ENCODE results near the gene EEIG2. TPM values are rescaled to one million over a fixed set of nuclear protein-coding genes. Genes with fewer than 3 reads are reported as not detected.

The EEIG2 gene
- total and polyA plus RNA-seq, 2 of the 13 experiments (the other 11 are each of a cell fraction or from before 2014, with no cell fraction given), result 0.90 to 3.2 TPM

- TF ChIP-seq GZF1 (CRISPR knock-in tag; IDR thresholded peaks at IDR 0.05) (no peak), ZNF572 (CRISPR knock-in tag; IDR thresholded peaks at IDR 0.05) (no peak), MED8 (CRISPR knock-in tag; IDR thresholded peaks at IDR 0.05; ENCODE audit: insufficient replicate concordance) (no peak), ZNF414 (CRISPR knock-in tag; IDR thresholded peaks at IDR 0.05) (no peak), PITX1 (CRISPR knock-in tag; IDR thresholded peaks at IDR 0.05) (no peak), RXRB (CRISPR knock-in tag; IDR thresholded peaks at IDR 0.05; ENCODE audit: borderline replicate concordance) (no peak)
- TF ChIP-seq, protein P1, sequence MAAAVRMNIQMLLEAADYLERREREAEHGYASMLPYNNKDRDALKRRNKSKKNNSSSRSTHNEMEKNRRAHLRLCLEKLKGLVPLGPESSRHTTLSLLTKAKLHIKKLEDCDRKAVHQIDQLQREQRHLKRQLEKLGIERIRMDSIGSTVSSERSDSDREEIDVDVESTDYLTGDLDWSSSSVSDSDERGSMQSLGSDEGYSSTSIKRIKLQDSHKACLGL (CRISPR knock-in tag; IDR thresholded peaks at IDR 0.05), result no peak
- TF ChIP-seq, protein P2, sequence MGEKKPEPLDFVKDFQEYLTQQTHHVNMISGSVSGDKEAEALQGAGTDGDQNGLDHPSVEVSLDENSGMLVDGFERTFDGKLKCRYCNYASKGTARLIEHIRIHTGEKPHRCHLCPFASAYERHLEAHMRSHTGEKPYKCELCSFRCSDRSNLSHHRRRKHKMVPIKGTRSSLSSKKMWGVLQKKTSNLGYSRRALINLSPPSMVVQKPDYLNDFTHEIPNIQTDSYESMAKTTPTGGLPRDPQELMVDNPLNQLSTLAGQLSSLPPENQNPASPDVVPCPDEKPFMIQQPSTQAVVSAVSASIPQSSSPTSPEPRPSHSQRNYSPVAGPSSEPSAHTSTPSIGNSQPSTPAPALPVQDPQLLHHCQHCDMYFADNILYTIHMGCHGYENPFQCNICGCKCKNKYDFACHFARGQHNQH (CRISPR knock-in tag; IDR thresholded peaks at IDR 0.05), result no peak
These were observed 33.5 kb downstream of the EEIG2 start (continued) for GRCh38 chr1:108593448-108593847.

DNA sequence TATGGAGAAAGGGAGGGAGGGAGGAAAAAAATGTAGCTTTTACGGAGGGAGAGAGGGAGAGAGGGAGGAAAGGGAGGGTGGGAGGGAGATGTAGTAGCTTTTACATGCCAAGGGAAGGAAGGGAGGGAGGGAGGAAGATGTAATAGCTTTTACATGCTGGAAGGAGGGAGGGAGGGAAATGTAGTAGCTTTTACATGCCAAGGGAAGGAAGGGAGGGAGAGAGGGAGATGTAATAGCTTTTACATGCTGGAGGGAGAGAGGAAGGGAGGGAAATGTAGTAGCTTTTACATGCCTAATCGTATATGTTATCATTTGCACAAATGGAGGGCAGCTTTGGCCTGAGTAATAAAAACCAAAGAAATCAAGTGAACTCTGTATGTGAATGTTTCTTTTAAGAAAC lies 35.6 kb downstream of the EEIG2 start:
- ChIA-PET POLR2A (no interaction called here), CTCF (ENCODE audit: low intra/inter-chr PET ratio, low total read pairs) (no interaction called here)
- no peak overlapping the region for H3K27ac ChIP-seq (ENCODE audit: extremely low read length, insufficient read depth, low read length)
- no peak for FAIRE-seq
- no peak for DNase-seq (ENCODE audit: low spot score)
- no peak overlapping the region for H2AFZ ChIP-seq (ENCODE audit: low read length)
- in situ Hi-C loops (cut with HindIII; ENCODE audit: extremely low pct_ligation_motif_present, low pct_unique_long_range_greater_than_20kb) (no loop called here), intact Hi-C loops (cut with micrococcal nuclease; ENCODE audit: unreplicated experiment) (no loop called here)
- peaks cover 7% of the 10 kb centered on the region; the same call in 1 of the 2 replicates for H3K4me1 ChIP-seq (ENCODE audit: insufficient read depth, low read length)
- no peak for ATAC-seq
- H3K4me3 ChIP-seq (replicated peaks in 1 of 3; ENCODE audit: insufficient read depth in 1 of 3, low read depth in 2 of 3, low read length in 3 of 3), result no peak overlapping the region
- H3K79me2 ChIP-seq (ENCODE audit: insufficient read depth, low read length), result no peaks in the 10 kb centered on the region
- BruUV-seq (replicated peaks), result no TSS peak
- no peaks in the 10 kb centered on the region for H3K27me3 ChIP-seq (ENCODE audit: control insufficient read depth in 1 of 2, insufficient read depth in 2 of 2, low read length in 2 of 2)
- WGBS (ENCODE audit: low lambda C conversion rate), result 19% methylated on average over 2 of the region's 2 CpGs
- no peaks in the 10 kb centered on the region for H3K9me3 ChIP-seq (ENCODE audit: low read length)
- H3K4me2 ChIP-seq (ENCODE audit: low read depth, low read length), result no peak overlapping the region
- no peak overlapping the region for H3K9ac ChIP-seq (ENCODE audit: insufficient read depth, low read depth, low read length)
- H3K36me3 ChIP-seq (replicated peaks in 1 of 2; ENCODE audit: control insufficient read depth in 1 of 2, insufficient read depth in 2 of 2, low read length in 2 of 2), result no peaks in the 10 kb centered on the region
- H4K20me1 ChIP-seq (ENCODE audit: insufficient read depth, low read length), result no peaks in the 10 kb centered on the region
- no peak for TF ChIP-seq NR2F1 (CRISPR knock-in tag; IDR thresholded peaks at IDR 0.05)
- TF ChIP-seq ZKSCAN5 (CRISPR knock-in tag; IDR thresholded peaks at IDR 0.05), result no peak
- TF ChIP-seq MTF1 (CRISPR knock-in tag; IDR thresholded peaks at IDR 0.05), result no peak
- TF ChIP-seq ZNF552 (CRISPR knock-in tag; IDR thresholded peaks at IDR 0.05; ENCODE audit: borderline replicate concordance), result no peak
- TF ChIP-seq BCL3 (CRISPR knock-in tag; IDR thresholded peaks at IDR 0.05), result no peak
- TF ChIP-seq EHMT2 (IDR thresholded peaks at IDR 0.05; ENCODE audit: borderline replicate concordance, low read depth, low read length), result no peak
- no peak for TF ChIP-seq ZNF839 (CRISPR knock-in tag; IDR thresholded peaks at IDR 0.05; ENCODE audit: borderline replicate concordance)
- no peak for TF ChIP-seq ETV6 (CRISPR knock-in tag; conservative IDR thresholded peaks at IDR 0.05)
- TF ChIP-seq ZNF234 (CRISPR knock-in tag; conservative IDR thresholded peaks at IDR 0.05), result no peak
- no peak for TF ChIP-seq ZNF564 (CRISPR knock-in tag; IDR thresholded peaks at IDR 0.05)
- no peak for TF ChIP-seq TMF1 (CRISPR knock-in tag; IDR thresholded peaks at IDR 0.05; ENCODE audit: low read depth)
- no peak for TF ChIP-seq ZNF749 (CRISPR knock-in tag; IDR thresholded peaks at IDR 0.05; ENCODE audit: borderline replicate concordance)
- no peak for TF ChIP-seq TFDP1 (CRISPR knock-in tag; IDR thresholded peaks at IDR 0.05; ENCODE audit: borderline replicate concordance)
